SK-N-SH (cell line): ENCODE measurements around the gene KRAS. TPM values are rescaled to one million over a fixed set of nuclear protein-coding genes. Genes with fewer than 3 reads are reported as not detected.

Experiments
- CTCF ChIA-PET: fragments of 300-600, 350-600 bp; formaldehyde crosslinking; extraction: SDS; loops from one replicate; lab custom pipeline; 2021; lab: Yijun Ruan, JAX
- POLR2A ChIA-PET: fragments of 350-600 bp; sonication (Branson Sonifier 250); formaldehyde crosslinking; extraction: SDS; loops from one replicate; lab custom pipeline; 2020; ENCODE audit warnings: antibody characterized with exemption, inconsistent platforms; lab: Yijun Ruan, JAX
- DNase-seq: peaks from one replicate; pipeline ENCODE4 v3.0.0; 2012
- H2AFZ ChIP-seq: fragments of 200-600 bp; sonication (generic); 2 replicates; pipeline ENCODE4 v1.8.1; 2016; ENCODE audit warnings: antibody characterized with exemption, mild to moderate bottlenecking, low read depth
- H3F3A ChIP-seq: fragments of 200-600 bp; sonication (generic); replicated peaks from 2 replicates; pipeline ENCODE3; 2016; ENCODE audit warnings: antibody characterized with exemption, mild to moderate bottlenecking; ENCODE audit not compliant: insufficient read depth
- H3K27ac ChIP-seq, 2 experiments: fragments of 200-500 bp in 1 of 2; fragments of 200-600 bp in 1 of 2; sonication (Bioruptor generic) in 1 of 2; sonication (generic), shearing (Covaris generic) in 1 of 2; 2 replicates each; pipeline versions ENCODE4 v1.5.1 to v1.6.1; 2014 to 2016; ENCODE audit warnings: low read depth in 2 of 2, inconsistent platforms in 1 of 2, low read length in 1 of 2, mild to moderate bottlenecking in 1 of 2, mixed read lengths in 1 of 2
- H3K27me3 ChIP-seq: fragments of 200-600 bp; sonication (generic), shearing (Covaris generic); 2 replicates; pipeline ENCODE4 v1.6.1; 2016; ENCODE audit warnings: mixed run types; ENCODE audit not compliant: insufficient read depth
- H3K36me3 ChIP-seq, 2 experiments: fragments of 200-500 bp in 1 of 2; fragments of 200-600 bp in 1 of 2; sonication (Bioruptor generic) in 1 of 2; sonication (generic) in 1 of 2; replicated peaks in 1 of 2; 2 replicates each; pipeline versions ENCODE3 to v1.5.1; 2014 to 2016; ENCODE audit warnings: low read length in 1 of 2, mild to moderate bottlenecking in 1 of 2; ENCODE audit not compliant: insufficient read depth in 2 of 2, control insufficient read depth in 1 of 2
- H3K4me1 ChIP-seq, 2 experiments: fragments of 200-500 bp in 1 of 2; fragments of 200-600 bp in 1 of 2; sonication (Bioruptor generic) in 1 of 2; sonication (generic), shearing (Covaris generic) in 1 of 2; 2 replicates each; pipeline versions ENCODE4 v1.5.1 to v1.6.1; 2014 to 2016; ENCODE audit warnings: low read depth in 1 of 2, low read length in 1 of 2, mixed run types in 1 of 2; ENCODE audit not compliant: insufficient read depth in 2 of 2, control insufficient read depth in 1 of 2
- H3K4me2 ChIP-seq: fragments of 200-600 bp; sonication (generic), shearing (Covaris generic); 2 replicates; pipeline ENCODE4 v1.6.1; 2017; ENCODE audit warnings: mixed run types
- H3K4me3 ChIP-seq, 2 experiments: fragments of 200-500 bp in 1 of 2; fragments of 200-600 bp in 1 of 2; sonication (Bioruptor generic) in 1 of 2; sonication (generic), shearing (Covaris generic) in 1 of 2; 2 replicates each; pipeline versions ENCODE4 v1.5.1 to v1.8.1; 2014 to 2016; ENCODE audit warnings: low read depth in 2 of 2, inconsistent platforms in 1 of 2, low read length in 1 of 2, mild to moderate bottlenecking in 1 of 2, mixed read lengths in 1 of 2, moderate library complexity in 1 of 2
- H3K79me2 ChIP-seq: fragments of 200-600 bp; sonication (generic); 2 replicates; pipeline ENCODE4 v1.8.1; 2017; ENCODE audit warnings: mild to moderate bottlenecking; ENCODE audit not compliant: insufficient read depth
- H3K9ac ChIP-seq: fragments of 200-600 bp; sonication (generic); 2 replicates; pipeline ENCODE4 v1.6.1; 2017; ENCODE audit warnings: mixed run types
- H3K9me2 ChIP-seq: fragments of 200-600 bp; sonication (generic); 2 replicates; pipeline ENCODE4 v1.6.1; 2017; ENCODE audit warnings: mixed run types
- H3K9me3 ChIP-seq: fragments of 200-600 bp; sonication (generic); 2 replicates; pipeline ENCODE4 v1.6.1; 2017; ENCODE audit warnings: mixed run types, mild to moderate bottlenecking, moderate library complexity
- H4K20me1 ChIP-seq: fragments of 200-600 bp; sonication (generic); 2 replicates; pipeline ENCODE4 v1.6.1; 2017; ENCODE audit warnings: mild to moderate bottlenecking, mixed run types; ENCODE audit not compliant: insufficient read depth
- CTCF ChIP-seq: fragments of 200-600 bp; sonication (generic); IDR thresholded peaks from 2 replicates; pipeline ENCODE4 v1.6.1; 2017; ENCODE audit warnings: antibody characterized with exemption, mild to moderate bottlenecking, moderate library complexity
- ELF1 ChIP-seq: IDR thresholded peaks from 2 replicates; pipeline ENCODE4 v1.4.0; 2012
- EZH2phosphoT487 ChIP-seq: fragments of 200-600 bp; sonication (generic); IDR thresholded peaks from 2 replicates; pipeline ENCODE4 v1.6.1; 2017; ENCODE audit warnings: low read depth, mixed run types, mild to moderate bottlenecking, antibody characterized with exemption, moderate library complexity, borderline replicate concordance
- GABPA ChIP-seq: IDR thresholded peaks from 2 replicates; pipeline ENCODE4 v1.4.0; 2012; ENCODE audit warnings: low read depth, mild to moderate bottlenecking
- IRF3 ChIP-seq: fragments of 150-350 bp; IDR thresholded peaks from 2 replicates; pipeline ENCODE4 v1.6.1; 2016; ENCODE audit warnings: mild to moderate bottlenecking, low read depth, low read length
- JUND ChIP-seq: IDR thresholded peaks from 2 replicates; pipeline ENCODE4 v1.4.0; 2012
- MAX ChIP-seq: IDR thresholded peaks from 2 replicates; pipeline ENCODE4 v1.4.0; 2012; ENCODE audit warnings: low read depth
- NRF1 ChIP-seq: IDR thresholded peaks from 2 replicates; pipeline ENCODE4 v1.6.1; 2012; ENCODE audit warnings: low read depth, mild to moderate bottlenecking, low read length
- POLR2AphosphoS5 ChIP-seq: IDR thresholded peaks from 2 replicates; pipeline ENCODE4 v1.6.1; 2012; ENCODE audit warnings: low read depth, low read length
- RAD21 ChIP-seq: IDR thresholded peaks from 2 replicates; pipeline ENCODE4 v1.6.1; 2012; ENCODE audit warnings: mild to moderate bottlenecking, low read length
- RFX5 ChIP-seq: IDR thresholded peaks from 2 replicates; pipeline ENCODE4 v1.6.1; 2012; ENCODE audit warnings: mild to moderate bottlenecking, improper control_type of control experiment, low read length
- SMC3 ChIP-seq: IDR thresholded peaks from 2 replicates; pipeline ENCODE4 v1.6.1; 2012; ENCODE audit warnings: low read depth, low read length, improper control_type of control experiment
- TAF1 ChIP-seq: IDR thresholded peaks from 2 replicates; pipeline ENCODE4 v1.6.1; 2012; ENCODE audit warnings: low read depth, mild to moderate bottlenecking, low read length, moderate library complexity, borderline replicate concordance
- TEAD4 ChIP-seq: IDR thresholded peaks from 2 replicates; pipeline ENCODE4 v1.4.0; 2012; ENCODE audit warnings: mild to moderate bottlenecking, borderline replicate concordance; ENCODE audit not compliant: insufficient read depth
- USF1 ChIP-seq: IDR thresholded peaks from 2 replicates; pipeline ENCODE4 v1.4.0; 2012; ENCODE audit warnings: low read depth, borderline replicate concordance
- YY1 ChIP-seq: IDR thresholded peaks from 2 replicates; pipeline ENCODE4 v1.4.0; 2012; ENCODE audit warnings: low read depth, mild to moderate bottlenecking
- WGBS: methylation state at CpG from one replicate; pipeline ENCODE4 v1.1.6; 2017; ENCODE audit warnings: low lambda C conversion rate; 5-methylcytosine and 5-hydroxymethylcytosine counted together
- polyA plus RNA-seq, 3 experiments: library from polyadenylated mRNA; depleted of rRNA; stranded (reverse); fragments of >200 nt; gene quantifications; 2 replicates each; pipeline ENCODE4 v1.2.3, GENCODE V29; 2012

The KRAS gene
- polyA plus RNA-seq, 1 of the 3 experiments (the other 2 are of a cell fraction), result 8.0 TPM

GRCh38 chr12:25242981-25243679 is 7.6 kb downstream of the KRAS start (continued):
- no peak for TF ChIP-seq MAX
- no peak for TF ChIP-seq JUND
- TF ChIP-seq RFX5, result no peak
- no peak for TF ChIP-seq IRF3

- ChIA-PET POLR2A (interaction anchor here (1.0 kb wide), 2 partner anchors 10 to 146 kb away, joined by 4 read pairs; partner anchors contain the start of gene KRAS), CTCF (interaction anchor here (0.7 to 2.4 kb wide), 36 partner anchors 10 to 880 kb away, joined by 3 to 15 read pairs (median 4); partner anchors contain the start of gene KRAS)
- Histone ChIP-seq H3K27ac (no peak overlapping the region; a peak in 1 of 4 replicates), H3K9me3 (no peaks in the 10 kb centered on the region), H3K9me2 (no peaks in the 10 kb centered on the region), H3K4me2 (no peak overlapping the region), H3K79me2 (peaks cover 89% of the 10 kb centered on the region), H3F3A (no peaks in the 10 kb centered on the region), H3K4me1 (peaks cover 0 to 3% of the 10 kb centered on the region in 2 experiments; a peak in 1 of 4 replicates), H3K9ac (no peak overlapping the region), H3K27me3 (no peaks in the 10 kb centered on the region), H3K4me3 (no peak overlapping the region; a peak in 1 of 4 replicates), H3K36me3 (peaks cover 56 to 65% of the 10 kb centered on the region in 2 experiments), H2AFZ (no peak overlapping the region), H4K20me1 (peaks cover 9% of the 10 kb centered on the region)
- 35% methylated on average over 6 of the region's 6 CpGs for WGBS
- TF ChIP-seq ELF1 (no peak), SMC3 (peak; percentile 61), RAD21 (peak; percentile 72), CTCF (peak; percentile 87), POLR2AphosphoS5 (no peak)
- peak; percentile 27 for DNase-seq
These were observed 9.3 kb downstream of the KRAS start for GRCh38 chr12:25241167-25242020.

- Histone ChIP-seq H3K79me2 (peaks cover 90% of the 10 kb centered on the region), H3F3A (no peaks in the 10 kb centered on the region), H3K4me1 (peaks cover 0 to 2% of the 10 kb centered on the region in 2 experiments; a peak in 2 of 4 replicates), H2AFZ (no peak overlapping the region), H3K9me3 (no peaks in the 10 kb centered on the region), H3K4me2 (no peak overlapping the region), H3K9me2 (no peaks in the 10 kb centered on the region), H4K20me1 (peaks cover 11% of the 10 kb centered on the region), H3K9ac (no peak overlapping the region), H3K4me3 (no peak overlapping the region), H3K27ac (no peak overlapping the region), H3K36me3 (peaks cover 49 to 51% of the 10 kb centered on the region in 2 experiments), H3K27me3 (no peaks in the 10 kb centered on the region)
- POLR2A ChIA-PET, result no interaction called here
- CTCF ChIA-PET, result interaction anchor here (1.0 to 2.4 kb wide), 3 partner anchors 14 to 110 kb away, joined by 3 to 11 read pairs (median 10); no protein-coding TSS in a partner anchor
- no peak for DNase-seq
- 96% methylated on average over 4 of the region's 4 CpGs for WGBS
- TF ChIP-seq ELF1, result no peak
- TF ChIP-seq GABPA, result no peak
- TF ChIP-seq USF1, result no peak
- no peak for TF ChIP-seq TAF1
- no peak for TF ChIP-seq YY1
- no peak for TF ChIP-seq TEAD4
- no peak for TF ChIP-seq EZH2phosphoT487
- TF ChIP-seq IRF3, result no peak
- TF ChIP-seq NRF1, result no peak
These were observed 14.1 kb downstream of the KRAS start for GRCh38 chr12:25236626-25237025.
